Esophagus squamous epithelium (tissue), 5 donors: Measurements from ENCODE around the gene TSSK1B. TPM values are rescaled to one million over a fixed set of nuclear protein-coding genes. Genes with fewer than 3 reads are reported as not detected.
"Not testable (repeated sequence)": the region's sequence is repeated elsewhere in the genome, so short reads cannot be mapped to it uniquely, and the experiment has no call there.

ENCODE experiments used
- DNase-seq: peaks from one replicate; lab custom pipeline; 2025; lab: John Stamatoyannopoulos, UW
- H3K27ac ChIP-seq, 4 donors: fragments of 200-600 bp; sonication (generic); one replicate each; pipeline ENCODE4 v1.5.1; 2016 to 2019; ENCODE audit warnings: mild to moderate bottlenecking in 1 of 4
- H3K27me3 ChIP-seq, 4 donors: fragments of 200-600 bp; sonication (generic); 1 replicate in 3 of 4; 2 replicates in 1 of 4; pipeline versions ENCODE4 v1.5.1 to v1.6.0; 2017 to 2021; ENCODE audit warnings: antibody characterized with exemption in 1 of 4
- H3K36me3 ChIP-seq, 3 donors: fragments of 200-600 bp; sonication (generic); one replicate each; pipeline ENCODE4 v1.5.1; 2016 to 2019
- H3K4me1 ChIP-seq, 3 donors: fragments of 200-600 bp; sonication (generic); one replicate each; pipeline ENCODE4 v1.5.1; 2017 to 2019
- H3K4me3 ChIP-seq, 4 donors: fragments of 200-600 bp; sonication (generic); 1 replicate in 3 of 4; 2 replicates in 1 of 4; pipeline ENCODE4 v1.5.1; 2016 to 2019; ENCODE audit warnings: mild to moderate bottlenecking in 2 of 4, moderate library complexity in 1 of 4
- H3K9me3 ChIP-seq, 3 donors: fragments of 200-600 bp; sonication (generic); one replicate each; pipeline ENCODE4 v1.5.1; 2016 to 2019
- CTCF ChIP-seq, 6 experiments: fragments of 450-650 bp in 4 of 6; fragments of 200-600 bp in 2 of 6; sonication (generic) in 2 of 6; IDR thresholded peaks; one replicate each; pipeline ENCODE4 v1.5.1; 2016 to 2019; ENCODE audit warnings: antibody characterized with exemption in 6 of 6, mild to moderate bottlenecking in 4 of 6, moderate library complexity in 4 of 6
- POLR2A ChIP-seq, 4 donors: fragments of 450-650 bp; IDR thresholded peaks; one replicate each; pipeline ENCODE4 v1.6.1; 2017; ENCODE audit warnings: antibody characterized with exemption in 4 of 4, mild to moderate bottlenecking in 4 of 4, moderate library complexity in 3 of 4
- WGBS, 2 donors: methylation state at CpG; one replicate each; pipeline ENCODE4 v1.1.5; 2018; 5-methylcytosine and 5-hydroxymethylcytosine counted together
- intact Hi-C: fragments of 100-400 bp; cut with DNase I; formaldehyde crosslinking; loops from one replicate; pipeline ENCODE4 v1.15.0; 2022
- total RNA-seq, 4 donors: library from RNA; depleted of rRNA; stranded (reverse); fragments of >200 nt; gene quantifications; one replicate each; pipeline ENCODE4 v1.1.0, GENCODE V29; 2016
- donor health status: DM: yes; HTN: yes; CAD: no.

The TSSK1B gene
- total RNA-seq = 1 to 10 TPM in 1 of 4 donors, under 1 TPM in 3; 0.12 to 1.3 (median 0.51) TPM

GRCh38 chr5:113434889-113435288, at the start of gene TSSK1B:
Gene TSSK1B (minus strand): TSS chr5:113434989. CDS start chr5:113434839, 150 bp downstream.
- H3K4me1 ChIP-seq = no peaks in the 10 kb centered on the region
- H3K36me3 ChIP-seq = no peaks in the 10 kb centered on the region
- H3K27ac ChIP-seq = no peak within 1 kb of the TSS
- H3K9me3 ChIP-seq = no peaks in the 10 kb centered on the region
- DNase-seq = no peak
- WGBS, 2 donors = 73 to 83% methylated on average over 1 to 2 of the region's 3 CpGs
- TF ChIP-seq POLR2A (IDR thresholded peaks at IDR 0.05) (no peak), CTCF (IDR thresholded peaks at IDR 0.05) (no peak)
- no peak within 1 kb of the TSS for H3K4me3 ChIP-seq
- intact Hi-C loops = no loop called here
- H3K27me3 ChIP-seq = no peaks in the 10 kb centered on the region

GRCh38 chr5:113480243-113480642, 45.5 kb upstream of the TSSK1B start:
- H3K36me3 ChIP-seq = no peaks in the 10 kb centered on the region
- H3K27ac ChIP-seq = no peak overlapping the region
- WGBS, 2 donors = 55 to 60% methylated on average over 5 of the region's 5 CpGs
- intact Hi-C loops = no loop called here
- no peaks in the 10 kb centered on the region for H3K4me1 ChIP-seq
- DNase-seq = no peak
- TF ChIP-seq POLR2A (IDR thresholded peaks at IDR 0.05) (no peak), CTCF (IDR thresholded peaks at IDR 0.05) (no peak)
- H3K9me3 ChIP-seq = no peaks in the 10 kb centered on the region
- H3K4me3 ChIP-seq = no peak overlapping the region
- H3K27me3 ChIP-seq = peaks cover 0 to 6% (median 0%) of the 10 kb centered on the region in 4 donors

GRCh38 chr5:113478691-113479090, 43.9 kb upstream of the TSSK1B start:
- TF ChIP-seq CTCF (IDR thresholded peaks at IDR 0.05) (no peak), POLR2A (IDR thresholded peaks at IDR 0.05) (no peak)
- H3K4me3 ChIP-seq = no peak overlapping the region
- H3K4me1 ChIP-seq = no peaks in the 10 kb centered on the region
- WGBS, 2 donors = 84 to 92% methylated on average over 3 of the region's 3 CpGs
- no peak for DNase-seq
- H3K27me3 ChIP-seq = no peaks in the 10 kb centered on the region
- no peaks in the 10 kb centered on the region for H3K9me3 ChIP-seq
- no peak overlapping the region for H3K27ac ChIP-seq
- intact Hi-C loops = no loop called here
- H3K36me3 ChIP-seq = no peaks in the 10 kb centered on the region

- H3K36me3 ChIP-seq = no peaks in the 10 kb centered on the region
- WGBS, 2 donors = 31 to 36% methylated on average over 5 of the region's 5 CpGs
- no peaks in the 10 kb centered on the region for H3K4me1 ChIP-seq
- H3K27me3 ChIP-seq = no peaks in the 10 kb centered on the region
- intact Hi-C loops = no loop called here
- no peak for TF ChIP-seq POLR2A (IDR thresholded peaks at IDR 0.05)
- TF ChIP-seq CTCF (IDR thresholded peaks at IDR 0.05) = no peak
- DNase-seq = no peak
- no peak overlapping the region for H3K27ac ChIP-seq
- H3K9me3 ChIP-seq = no peaks in the 10 kb centered on the region
- no peak overlapping the region for H3K4me3 ChIP-seq
These were observed 39.4 kb upstream of the TSSK1B start for GRCh38 chr5:113474100-113474728.

- intact Hi-C loops = no loop called here
- Histone ChIP-seq H3K36me3 (no peaks in the 10 kb centered on the region), H3K27ac (no peak overlapping the region), H3K27me3 (no peaks in the 10 kb centered on the region), H3K4me3 (no peak overlapping the region), H3K9me3 (no peaks in the 10 kb centered on the region), H3K4me1 (no peaks in the 10 kb centered on the region)
- no peak for TF ChIP-seq CTCF (IDR thresholded peaks at IDR 0.05)
- no peak for TF ChIP-seq POLR2A (IDR thresholded peaks at IDR 0.05)
- no peak for DNase-seq
These were observed 28.2 kb upstream of the TSSK1B start for GRCh38 chr5:113463032-113463431.

GRCh38 chr5:113457106-113457505, 22.3 kb upstream of the TSSK1B start:
- H3K4me1 ChIP-seq, H3K27ac ChIP-seq, H3K9me3 ChIP-seq, H3K36me3 ChIP-seq, H3K27me3 ChIP-seq, intact Hi-C loops, H3K4me3 ChIP-seq, DNase-seq: not testable (repeated sequence)
- WGBS, 2 donors = no CpG with 5 or more reads among the region's 21 CpGs
